GM12878 (cell line): ENCODE measurements around the gene AP2S1. TPM values are rescaled to one million over a fixed set of nuclear protein-coding genes. Genes with fewer than 3 reads are reported as not detected.

ENCODE experiments used
- ATAC-seq: fragments of 200-7000 bp; cut with Tn5 transposase; 3 replicates; pipeline ENCODE4 v1.9.1; 2020; ENCODE audit warnings: mild to moderate bottlenecking, moderate library complexity
- BruUV-seq: library from RNA; stranded (reverse); fragments of 400-500 nt; replicated peaks from 2 replicates; lab custom pipeline; 2021; lab: Mats Ljungman, UMichigan
- CTCF ChIA-PET: fragments of 300-600 bp; sonication (Branson Sonifier 250); formaldehyde crosslinking; extraction: SDS; loops from one replicate; lab custom pipeline; 2021; ENCODE audit warnings: inconsistent platforms; lab: Yijun Ruan, JAX
- POLR2A ChIA-PET: fragments of 350-600 bp; formaldehyde crosslinking; extraction: SDS; loops from one replicate; lab custom pipeline; 2021; ENCODE audit warnings: inconsistent platforms; lab: Charles Lee
- RAD21 ChIA-PET: fragments of 300-600 bp; sonication (Branson Sonifier 250); formaldehyde crosslinking; loops from one replicate; lab custom pipeline; 2023; ENCODE audit warnings: antibody characterized with exemption; ENCODE audit not compliant: unreplicated experiment; lab: Charles Lee
- SMC1A ChIA-PET: fragments of 300-600 bp; sonication (Branson Sonifier 250); formaldehyde crosslinking; loops from one replicate; lab custom pipeline; 2023; ENCODE audit not compliant: unreplicated experiment, uncharacterized antibody; lab: Charles Lee
- DNase-seq: peaks from one replicate; pipeline ENCODE4 v3.0.0-alpha.2; 2011; ENCODE audit warnings: low read depth, low spot score
- FAIRE-seq: peaks from 3 replicates; lab custom pipeline; 2011; peaks lifted over from hg19 to GRCh38; lab: Jason Lieb, UNC
- H2AFZ ChIP-seq: 2 replicates; pipeline ENCODE4 v1.6.0; 2011; ENCODE audit warnings: low read depth, low read length, control low read depth; ENCODE audit not compliant: control insufficient read depth
- H3K27ac ChIP-seq: 2 replicates; pipeline ENCODE4 v1.5.1; 2011; ENCODE audit warnings: control low read depth; ENCODE audit not compliant: control insufficient read depth, insufficient read depth
- H3K27me3 ChIP-seq, 2 experiments: replicated peaks in 1 of 2; 2 replicates each; pipeline versions ENCODE4 v1.6.0 to v1.6.1; 2011; ENCODE audit warnings: low read length in 1 of 2; ENCODE audit not compliant: control insufficient read depth in 2 of 2, insufficient read depth in 2 of 2
- H3K36me3 ChIP-seq, 2 experiments: 2 replicates each; pipeline ENCODE4 v1.5.1; 2011; ENCODE audit warnings: low read length in 1 of 2; ENCODE audit not compliant: control insufficient read depth in 2 of 2, insufficient read depth in 2 of 2
- H3K4me1 ChIP-seq: 2 replicates; pipeline ENCODE4 v1.6.1; 2011; ENCODE audit warnings: mild to moderate bottlenecking, low read length, moderate library complexity, mixed read lengths; ENCODE audit not compliant: control insufficient read depth, insufficient read depth
- H3K4me2 ChIP-seq: 2 replicates; pipeline ENCODE4 v1.6.0; 2011; ENCODE audit warnings: control low read depth; ENCODE audit not compliant: control insufficient read depth, insufficient read depth
- H3K4me3 ChIP-seq: fragments of 200-600 bp; sonication (generic); 2 replicates; pipeline ENCODE4 v1.5.1; 2016
- H3K79me2 ChIP-seq: 2 replicates; pipeline ENCODE4 v1.6.0; 2011; ENCODE audit warnings: low read length; ENCODE audit not compliant: control insufficient read depth, insufficient read depth
- H3K9ac ChIP-seq: 2 replicates; pipeline ENCODE4 v1.8.0; 2011; ENCODE audit warnings: low read length, control low read depth, mixed read lengths; ENCODE audit not compliant: control insufficient read depth, insufficient read depth
- H3K9me3 ChIP-seq: replicated peaks from 3 replicates; pipeline ENCODE4 v1.5.1; 2011; ENCODE audit warnings: mild to moderate bottlenecking, low read length; ENCODE audit not compliant: control insufficient read depth, insufficient read depth
- H4K20me1 ChIP-seq: 2 replicates; pipeline ENCODE4 v1.6.0; 2011; ENCODE audit not compliant: control insufficient read depth, insufficient read depth
- CBFB ChIP-seq: IDR thresholded peaks from 2 replicates; pipeline ENCODE4 v1.6.1; 2016; ENCODE audit warnings: antibody characterized with exemption, low read depth
- CEBPB ChIP-seq, 2 experiments: fragments of 150-350 bp in 1 of 2; IDR thresholded peaks; 2 replicates each; pipeline ENCODE4 v1.6.1; 2012 to 2014; ENCODE audit warnings: low read depth in 2 of 2, low read length in 2 of 2, borderline replicate concordance in 1 of 2, inconsistent platforms in 1 of 2
- DPF2 ChIP-seq: fragments of 450-650 bp; IDR thresholded peaks from 2 replicates; pipeline ENCODE4 v1.6.1; 2017; ENCODE audit warnings: mild to moderate bottlenecking
- E4F1 ChIP-seq: fragments of 450-650 bp; IDR thresholded peaks from 2 replicates; pipeline ENCODE4 v1.6.1; 2018; ENCODE audit warnings: borderline replicate concordance, mild to moderate bottlenecking; ENCODE audit not compliant: partially characterized antibody
- IKZF1 ChIP-seq: fragments of 450-650 bp; conservative IDR thresholded peaks from 2 replicates; pipeline ENCODE4 v1.6.1; 2017; ENCODE audit warnings: antibody characterized with exemption, mild to moderate bottlenecking
- PBX3 ChIP-seq: IDR thresholded peaks from 2 replicates; pipeline ENCODE4 v1.6.1; 2011; ENCODE audit warnings: mild to moderate bottlenecking, low read depth, low read length, moderate library complexity; ENCODE audit not compliant: insufficient replicate concordance
- POLR2A ChIP-seq: IDR thresholded peaks from 2 replicates; pipeline ENCODE4 v1.6.1; 2011; ENCODE audit warnings: low read depth, mild to moderate bottlenecking, low read length
- POLR2AphosphoS5 ChIP-seq: IDR thresholded peaks from 2 replicates; pipeline ENCODE4 v1.6.1; 2011; ENCODE audit warnings: mild to moderate bottlenecking, low read length, inconsistent platforms
- RUNX3 ChIP-seq: IDR thresholded peaks from 2 replicates; pipeline ENCODE4 v1.6.1; 2012; ENCODE audit warnings: low read length, inconsistent platforms
- SMAD5 ChIP-seq: IDR thresholded peaks from 2 replicates; pipeline ENCODE4 v1.6.1; 2016; ENCODE audit warnings: antibody characterized with exemption, low read depth
- TAF1 ChIP-seq: IDR thresholded peaks from 2 replicates; pipeline ENCODE4 v1.6.1; 2011; ENCODE audit warnings: mild to moderate bottlenecking, low read depth, low read length, borderline replicate concordance
- TCF12 ChIP-seq: IDR thresholded peaks from 2 replicates; pipeline ENCODE4 v1.6.1; 2011; ENCODE audit warnings: low read depth, mild to moderate bottlenecking, low read length
- TCF3 ChIP-seq: IDR thresholded peaks from 2 replicates; pipeline ENCODE4 v1.6.1; 2012; ENCODE audit warnings: low read depth, mild to moderate bottlenecking, low read length, borderline replicate concordance; ENCODE audit not compliant: insufficient read depth
- WGBS: methylation state at CpG from one replicate; pipeline ENCODE4 v1.1.6; 2016; ENCODE audit warnings: low lambda C conversion rate; ENCODE audit not compliant: insufficient replicate concordance, insufficient coverage; ENCODE audit errors: missing lambda C conversion rate; 5-methylcytosine and 5-hydroxymethylcytosine counted together
- in situ Hi-C: fragments of 300-500 bp; cut with MboI; formaldehyde crosslinking; loops from 9 replicates; pipeline ENCODE4 v1.14.3; 2018; ENCODE audit warnings: mixed read lengths
- intact Hi-C: fragments of 100-400 bp; cut with micrococcal nuclease; formaldehyde crosslinking; loops from one replicate; pipeline ENCODE4 v1.14.2; 2022; ENCODE audit not compliant: unreplicated experiment
- polyA plus RNA-seq, 11 experiments: library from polyadenylated mRNA; depleted of rRNA in 4 of 11; unstranded in 6 of 11; stranded (reverse) in 5 of 11; fragments of >200 nt; fragmentation: Nextera tagmentation in 4 of 11; fragmentation: Illumina TruSeq in 1 of 11; extraction: Ambion mirVana in 4 of 11; extraction: Trizol in 1 of 11; gene quantifications; 1 replicate in 1 of 11; 2 replicates in 10 of 11; pipeline versions ENCODE4 v1.2.1 to v1.2.3, GENCODE V29; 2011 to 2016; ENCODE audit warnings: inconsistent platforms in 2 of 11, missing spikeins in 2 of 11, low read depth in 1 of 11
- total RNA-seq, 4 experiments: library from RNA; depleted of rRNA in 3 of 4; stranded (reverse); fragments of >200 nt in 3 of 4; fragmentation: Illumina TruSeq in 1 of 4; extraction: Trizol in 1 of 4; gene quantifications; 2 replicates each; pipeline versions ENCODE4 v1.2.1 to v1.2.3, GENCODE V29; 2013 to 2021

Gene AP2S1
- total and polyA plus RNA-seq, 10 of the 15 experiments (the other 5 are each of a cell fraction or from before 2014, with no cell fraction given) = 10.8 to 239 (median 104) TPM

- peak overlapping the region; percentile 71 for H3K4me2 ChIP-seq
- no peaks in the 10 kb centered on the region for H3K79me2 ChIP-seq
- H3K36me3 ChIP-seq = no peaks in the 10 kb centered on the region
- CTCF ChIA-PET = interaction anchor here (0.5 to 3.4 kb wide), 14 partner anchors 12 to 285 kb away, joined by 3 to 9 read pairs (median 4); no protein-coding TSS in a partner anchor
- DNase-seq (no peak), FAIRE-seq (no peak), ATAC-seq (peak; percentile 81)
- WGBS = 4% methylated on average over 18 of the region's 18 CpGs
- intact Hi-C loops = loop anchor here (5.0 kb wide), 1 partner anchor 34 kb away; the partner anchor contains the start of gene SLC1A5
- no peaks in the 10 kb centered on the region for H4K20me1 ChIP-seq
- RAD21 ChIA-PET = interaction anchor here (0.7 to 2.6 kb wide), 8 partner anchors 17 to 207 kb away, joined by 3 to 14 read pairs (median 4); partner anchors contain the start of gene SLC1A5
- peak overlapping the region; percentile 59 for H3K9ac ChIP-seq
- SMC1A ChIA-PET = interaction anchor here (0.7 to 2.5 kb wide), 8 partner anchors 15 to 64 kb away, joined by 3 to 9 read pairs (median 5); partner anchors contain the start of gene SLC1A5
- peaks cover 27% of the 10 kb centered on the region for H3K4me1 ChIP-seq
- no TSS peak for BruUV-seq
- H3K27me3 ChIP-seq = no peaks in the 10 kb centered on the region
- no peaks in the 10 kb centered on the region; the same call in 2 of the 3 replicates for H3K9me3 ChIP-seq
- peak overlapping the region; percentile 33; the same call in 1 of the 2 replicates for H3K4me3 ChIP-seq
- POLR2A ChIA-PET = interaction anchor here (0.6 to 2.2 kb wide), 6 partner anchors 18 to 103 kb away, joined by 3 to 10 read pairs (median 3); partner anchors contain the start of gene SLC1A5
- in situ Hi-C loops = no loop called here
- H2AFZ ChIP-seq = peak overlapping the region; percentile 86
- peak overlapping the region; percentile 51 for H3K27ac ChIP-seq
- 0 out of 2 replicates have a peak, but pooled peaks have one; percentile 48 for TF ChIP-seq SMAD5
- TF ChIP-seq IKZF1 = 0 out of 2 replicates have a peak, but pooled peaks have one; percentile 23
- peak; percentile 34; the same call in 1 of the 2 replicates for TF ChIP-seq RUNX3
- TF ChIP-seq POLR2AphosphoS5 = peak; percentile 62; the same call in 1 of the 2 replicates
- TF ChIP-seq TCF12 = 0 out of 2 replicates have a peak, but pooled peaks have one; percentile 32
- TF ChIP-seq DPF2 = 0 out of 2 replicates have a peak, but pooled peaks have one; percentile 35
- peak; percentile 55 for TF ChIP-seq POLR2A
- TF ChIP-seq E4F1 = no peak
- TF ChIP-seq CEBPB (IDR thresholded peaks at IDR 0.05; ENCODE audit: borderline replicate concordance in 1 of 2, low read depth in 2 of 2, low read length in 2 of 2) = no peak
- 0 out of 2 replicates have a peak, but pooled peaks have one; percentile 18 for TF ChIP-seq TCF3
- 0 out of 2 replicates have a peak, but pooled peaks have one; percentile 11 for TF ChIP-seq CBFB
- TF ChIP-seq PBX3 = no peak
- TF ChIP-seq TAF1 = peak; percentile 25; the same call in 1 of the 2 replicates
Observed at GRCh38 chr19:46821512-46822409, 28.9 kb downstream of the AP2S1 start.
